Nephron (organoid): ENCODE results near the gene CHD9.
"Not testable (repeated sequence)": the region's sequence is repeated elsewhere in the genome, so short reads cannot be mapped to it uniquely, and the experiment has no call there.

Experiments used
- H3K27ac Mint-ChIP-seq, 3 experiments: 2 replicates each; pipeline ENCODE4 v1.8.0; 2020; ENCODE audit warnings: mixed read lengths in 3 of 3, mild to moderate bottlenecking in 2 of 3, moderate library complexity in 1 of 3
- H3K27me3 Mint-ChIP-seq: 2 replicates; pipeline ENCODE4 v1.8.0; 2021; ENCODE audit warnings: low read depth, mild to moderate bottlenecking, moderate library complexity, mixed read lengths
- H3K36me3 Mint-ChIP-seq: 2 replicates; pipeline ENCODE4 v1.8.0; 2020; ENCODE audit warnings: low read depth, mixed read lengths
- H3K4me1 Mint-ChIP-seq: 2 replicates; pipeline ENCODE4 v1.8.0; 2020; ENCODE audit warnings: mixed read lengths
- H3K4me3 Mint-ChIP-seq, 3 experiments: 2 replicates each; pipeline ENCODE4 v1.8.0; 2020; ENCODE audit warnings: mild to moderate bottlenecking in 3 of 3, mixed read lengths in 3 of 3, moderate library complexity in 2 of 3
- H3K9me3 Mint-ChIP-seq: 2 replicates; pipeline ENCODE4 v1.8.0; 2020; ENCODE audit warnings: mixed read lengths
- CTCF ChIP-seq, 3 experiments: fragments of 200-600 bp; sonication (generic); IDR thresholded peaks; one replicate each; pipeline ENCODE4 v1.5.0; 2021; ENCODE audit warnings: antibody characterized with exemption in 3 of 3; ENCODE audit not compliant: unreplicated experiment in 3 of 3

The CHD9 gene

GRCh38 chr16:53183442-53183841, 128.7 kb downstream of the CHD9 start:
- TF ChIP-seq CTCF (IDR thresholded peaks at IDR 0.05; ENCODE audit: unreplicated experiment in 3 of 3): no peak
- H3K9me3 Mint-ChIP-seq: peaks cover 31% of the 10 kb centered on the region
- H3K4me3 Mint-ChIP-seq: no peak overlapping the region
- H3K27ac Mint-ChIP-seq: no peak overlapping the region
- H3K36me3 Mint-ChIP-seq: peaks cover 57% of the 10 kb centered on the region
- no peaks in the 10 kb centered on the region for H3K27me3 Mint-ChIP-seq
- no peaks in the 10 kb centered on the region for H3K4me1 Mint-ChIP-seq

- H3K27ac Mint-ChIP-seq, H3K4me3 Mint-ChIP-seq, H3K4me1 Mint-ChIP-seq, H3K27me3 Mint-ChIP-seq: not testable (repeated sequence)
- H3K36me3 Mint-ChIP-seq: peaks cover 56% of the 10 kb centered on the region
- peaks cover 34% of the 10 kb centered on the region for H3K9me3 Mint-ChIP-seq
Observed at GRCh38 chr16:53185741-53186140, 130.9 kb downstream of the CHD9 start.

- H3K4me1 Mint-ChIP-seq: no peaks in the 10 kb centered on the region
- H3K27me3 Mint-ChIP-seq: no peaks in the 10 kb centered on the region
- no peak for TF ChIP-seq CTCF (IDR thresholded peaks at IDR 0.05; ENCODE audit: unreplicated experiment in 3 of 3)
- H3K27ac Mint-ChIP-seq: no peak overlapping the region
- H3K9me3 Mint-ChIP-seq: peaks cover 34% of the 10 kb centered on the region
- peaks cover 52% of the 10 kb centered on the region for H3K36me3 Mint-ChIP-seq
- no peak overlapping the region for H3K4me3 Mint-ChIP-seq
Observed at GRCh38 chr16:53187775-53188174, 133.0 kb downstream of the CHD9 start.

GRCh38 chr16:53191413-53191812, 136.6 kb downstream of the CHD9 start:
- H3K4me3 Mint-ChIP-seq: no peak overlapping the region
- H3K4me1 Mint-ChIP-seq: no peaks in the 10 kb centered on the region
- TF ChIP-seq CTCF (IDR thresholded peaks at IDR 0.05; ENCODE audit: unreplicated experiment in 3 of 3): no peak
- peaks cover 22% of the 10 kb centered on the region for H3K36me3 Mint-ChIP-seq
- no peaks in the 10 kb centered on the region for H3K27me3 Mint-ChIP-seq
- H3K27ac Mint-ChIP-seq: no peak overlapping the region
- H3K9me3 Mint-ChIP-seq: peaks cover 13% of the 10 kb centered on the region

GRCh38 chr16:53198933-53199332, 144.1 kb downstream of the CHD9 start:
- Mint-ChIP-seq H3K36me3 (peaks cover 23% of the 10 kb centered on the region), H3K4me3 (no peak overlapping the region), H3K27me3 (no peaks in the 10 kb centered on the region), H3K27ac (no peak overlapping the region), H3K9me3 (peaks cover 9% of the 10 kb centered on the region), H3K4me1 (no peaks in the 10 kb centered on the region)
- TF ChIP-seq CTCF (IDR thresholded peaks at IDR 0.05; ENCODE audit: unreplicated experiment in 3 of 3): no peak

GRCh38 chr16:53201900-53202299, 147.1 kb downstream of the CHD9 start:
- H3K27me3 Mint-ChIP-seq: no peaks in the 10 kb centered on the region
- peaks cover 23% of the 10 kb centered on the region for H3K36me3 Mint-ChIP-seq

More at GRCh38 chr16:53201900-53202299, 147.1 kb downstream of the CHD9 start:
- TF ChIP-seq CTCF (IDR thresholded peaks at IDR 0.05; ENCODE audit: unreplicated experiment in 3 of 3): no peak
- Mint-ChIP-seq H3K27ac (no peak overlapping the region), H3K4me3 (no peak overlapping the region), H3K4me1 (peaks cover 14% of the 10 kb centered on the region), H3K9me3 (peaks cover 9% of the 10 kb centered on the region)
